Upper lobe of left lung (tissue), 6 donors: ENCODE measurements around the gene QPRT. TPM values are rescaled to one million over a fixed set of nuclear protein-coding genes. Genes with fewer than 3 reads are reported as not detected.
"Not testable (repeated sequence)": the region's sequence is repeated elsewhere in the genome, so short reads cannot be mapped to it uniquely, and the experiment has no call there.

Experiments
- ATAC-seq, 2 donors: fragments of 200-7000 bp; cut with Tn5 transposase; one replicate each; pipeline ENCODE4 v1.9.1; 2022; ENCODE audit warnings: mild to moderate bottlenecking in 2 of 2, moderate library complexity in 2 of 2; ENCODE audit not compliant: low FRiP score in 2 of 2
- DNase-seq, 2 donors: peaks; one replicate each; pipeline ENCODE4 v3.0.0-alpha.2; 2019 to 2020
- H3K27ac ChIP-seq, 4 donors: fragments of 200-600 bp; sonication (generic); one replicate each; pipeline ENCODE4 v1.5.1; 2016 to 2019
- H3K27me3 ChIP-seq, 4 donors: fragments of 200-600 bp; sonication (generic); one replicate each; pipeline ENCODE4 v1.5.1; 2017 to 2019
- H3K36me3 ChIP-seq, 4 donors: fragments of 200-600 bp; sonication (generic); one replicate each; pipeline ENCODE4 v1.5.1; 2016 to 2019
- H3K4me1 ChIP-seq, 4 donors: fragments of 200-600 bp; sonication (generic); one replicate each; pipeline ENCODE4 v1.5.1; 2018 to 2019
- H3K4me3 ChIP-seq, 4 donors: fragments of 200-600 bp; sonication (generic); one replicate each; pipeline ENCODE4 v1.5.1; 2017 to 2019; ENCODE audit warnings: mild to moderate bottlenecking in 2 of 4, moderate library complexity in 1 of 4
- H3K9me3 ChIP-seq, 4 donors: fragments of 200-600 bp; sonication (generic); one replicate each; pipeline ENCODE4 v1.5.1; 2018 to 2019
- EP300 ChIP-seq, 4 donors: sonication (generic); formaldehyde crosslinking; IDR thresholded peaks; one replicate each; pipeline ENCODE4 v1.5.1; 2017; ENCODE audit warnings: antibody characterized with exemption in 4 of 4, control low read depth in 2 of 4
- POLR2A ChIP-seq, 4 donors: fragments of 450-650 bp; IDR thresholded peaks; one replicate each; pipeline ENCODE4 v1.5.1; 2016 to 2017; ENCODE audit warnings: antibody characterized with exemption in 4 of 4, mild to moderate bottlenecking in 2 of 4
- POLR2AphosphoS5 ChIP-seq, 2 donors: sonication (generic); formaldehyde crosslinking; IDR thresholded peaks; one replicate each; pipeline ENCODE4 v1.5.1; 2017; ENCODE audit warnings: antibody characterized with exemption in 2 of 2
- WGBS, 2 donors: methylation state at CpG; one replicate each; pipeline ENCODE4 v1.1.5; 2017 to 2018; 5-methylcytosine and 5-hydroxymethylcytosine counted together
- total RNA-seq, 6 donors: library from RNA; depleted of rRNA in 4 of 6; stranded (reverse); fragments of >200 nt in 4 of 6; gene quantifications; one replicate each; pipeline versions ENCODE4 v1.1.0 to v1.2.1, GENCODE V29; 2016 to 2021
- TF ChIP-seq, protein P1 (sequence below), 6 experiments: fragments of 450-650 bp in 4 of 6; fragments of 200-600 bp in 2 of 6; sonication (generic) in 2 of 6; IDR thresholded peaks; one replicate each; pipeline ENCODE4 v1.5.1; 2016 to 2019; ENCODE audit warnings: antibody characterized with exemption in 6 of 6
- donor health status: DM: no; HTN: no; CAD: no; lungs with moderate emphysema.
- donor health status: DM: no; HTN: yes; CAD: no; lungs with severe emphysema.

Gene QPRT
- total RNA-seq, 6 donors from 2014 or later, result 4.8 to 17.8 (median 9.8) TPM

DNA sequence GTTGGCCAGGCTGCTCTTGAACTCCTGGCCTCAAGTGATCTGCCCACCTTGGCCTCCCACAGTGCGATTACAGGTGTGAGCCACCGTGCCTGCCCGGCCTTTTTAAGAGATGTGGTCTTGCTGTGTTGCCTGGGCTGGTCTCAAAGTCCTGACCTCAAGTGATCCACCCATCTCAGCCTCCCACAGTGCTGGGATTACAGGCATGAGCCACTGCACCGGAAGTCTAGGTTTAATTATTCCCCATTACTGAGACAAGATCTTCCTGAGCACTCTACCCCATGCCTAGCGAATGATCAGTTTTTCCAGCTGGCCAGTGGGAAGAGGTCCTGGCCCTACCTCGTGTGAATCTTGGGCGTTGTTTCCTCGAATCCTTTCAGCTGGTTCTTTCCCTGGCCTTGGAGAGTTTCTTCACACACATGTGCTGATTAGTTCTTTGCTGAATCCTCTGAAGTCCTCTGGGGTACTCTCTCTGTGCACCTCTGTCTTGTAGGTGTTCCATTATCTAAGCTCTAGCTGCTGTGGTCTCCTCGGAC lies 47.9 kb downstream of the QPRT start:
- Histone ChIP-seq H3K27ac (no peak overlapping the region), H3K9me3 (no peaks in the 10 kb centered on the region), H3K36me3 (no peaks in the 10 kb centered on the region), H3K4me3 (no peak overlapping the region), H3K27me3 (no peaks in the 10 kb centered on the region), H3K4me1 (peaks cover 0 to 3% (median 0%) of the 10 kb centered on the region in 4 donors)
- no peak for DNase-seq
- no peak for TF ChIP-seq POLR2A (IDR thresholded peaks at IDR 0.05)
- TF ChIP-seq EP300 (IDR thresholded peaks at IDR 0.05), result no peak
- 80 to 87% methylated on average over 9 of the region's 9 CpGs for WGBS, 2 donors
- no peak for ATAC-seq

DNA sequence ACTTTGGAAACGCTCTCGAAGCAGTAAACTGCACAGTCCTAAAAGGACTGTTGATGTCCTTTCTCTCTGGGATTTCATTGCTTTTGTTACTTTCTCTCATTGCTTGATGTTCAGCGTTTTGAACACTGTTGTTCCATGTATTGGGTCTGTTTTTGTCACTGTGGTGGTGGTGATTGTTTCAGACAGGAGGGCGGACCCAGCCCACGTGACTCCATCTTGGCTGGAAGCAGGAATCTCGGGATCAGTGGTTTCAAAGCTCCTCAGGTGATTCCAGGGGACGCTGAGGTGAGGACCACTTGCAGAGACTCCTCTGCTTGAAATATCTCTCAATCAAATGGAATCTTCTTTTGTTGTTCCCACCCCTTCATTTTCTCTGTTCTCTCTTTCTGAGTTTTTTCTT lies 48.5 kb downstream of the QPRT start:
- no peak for DNase-seq
- no peak overlapping the region for H3K4me3 ChIP-seq
- H3K27me3 ChIP-seq, result no peaks in the 10 kb centered on the region
- 82 to 84% methylated on average over 7 of the region's 7 CpGs for WGBS, 2 donors
- H3K9me3 ChIP-seq, result no peaks in the 10 kb centered on the region
- ATAC-seq, result no peak
- no peaks in the 10 kb centered on the region for H3K36me3 ChIP-seq
- H3K27ac ChIP-seq, result no peak overlapping the region
- no peak for TF ChIP-seq POLR2A (IDR thresholded peaks at IDR 0.05)
- no peak for TF ChIP-seq POLR2AphosphoS5 (IDR thresholded peaks at IDR 0.05)
- TF ChIP-seq, protein P1, sequence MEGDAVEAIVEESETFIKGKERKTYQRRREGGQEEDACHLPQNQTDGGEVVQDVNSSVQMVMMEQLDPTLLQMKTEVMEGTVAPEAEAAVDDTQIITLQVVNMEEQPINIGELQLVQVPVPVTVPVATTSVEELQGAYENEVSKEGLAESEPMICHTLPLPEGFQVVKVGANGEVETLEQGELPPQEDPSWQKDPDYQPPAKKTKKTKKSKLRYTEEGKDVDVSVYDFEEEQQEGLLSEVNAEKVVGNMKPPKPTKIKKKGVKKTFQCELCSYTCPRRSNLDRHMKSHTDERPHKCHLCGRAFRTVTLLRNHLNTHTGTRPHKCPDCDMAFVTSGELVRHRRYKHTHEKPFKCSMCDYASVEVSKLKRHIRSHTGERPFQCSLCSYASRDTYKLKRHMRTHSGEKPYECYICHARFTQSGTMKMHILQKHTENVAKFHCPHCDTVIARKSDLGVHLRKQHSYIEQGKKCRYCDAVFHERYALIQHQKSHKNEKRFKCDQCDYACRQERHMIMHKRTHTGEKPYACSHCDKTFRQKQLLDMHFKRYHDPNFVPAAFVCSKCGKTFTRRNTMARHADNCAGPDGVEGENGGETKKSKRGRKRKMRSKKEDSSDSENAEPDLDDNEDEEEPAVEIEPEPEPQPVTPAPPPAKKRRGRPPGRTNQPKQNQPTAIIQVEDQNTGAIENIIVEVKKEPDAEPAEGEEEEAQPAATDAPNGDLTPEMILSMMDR (IDR thresholded peaks at IDR 0.05), result no peak
- TF ChIP-seq EP300 (IDR thresholded peaks at IDR 0.05), result no peak
- H3K4me1 ChIP-seq, result peaks cover 0 to 3% (median 0%) of the 10 kb centered on the region in 4 donors

DNA sequence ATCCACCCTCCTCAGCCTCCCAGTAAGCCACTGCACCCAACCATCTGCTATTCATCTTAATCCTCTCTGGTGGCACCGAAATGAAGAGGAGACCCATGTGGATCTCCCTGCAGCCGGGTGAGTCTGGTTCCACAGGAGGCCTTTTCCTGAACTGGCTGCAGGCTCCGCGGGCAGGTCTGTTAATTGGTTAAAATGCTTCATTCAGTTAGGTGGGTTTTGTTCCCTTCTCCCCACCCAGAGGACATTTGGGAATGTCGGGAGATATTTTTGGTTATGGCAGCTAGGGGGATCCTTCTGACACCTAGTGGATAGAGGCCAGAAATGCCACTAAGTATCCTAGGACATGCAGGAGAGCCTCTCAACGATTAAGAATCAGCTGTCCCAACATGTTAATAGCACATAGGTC lies 50.1 kb downstream of the QPRT start:
- DNase-seq (no peak), ATAC-seq (peak in 1 of 2 donors; percentile 32)

DNA sequence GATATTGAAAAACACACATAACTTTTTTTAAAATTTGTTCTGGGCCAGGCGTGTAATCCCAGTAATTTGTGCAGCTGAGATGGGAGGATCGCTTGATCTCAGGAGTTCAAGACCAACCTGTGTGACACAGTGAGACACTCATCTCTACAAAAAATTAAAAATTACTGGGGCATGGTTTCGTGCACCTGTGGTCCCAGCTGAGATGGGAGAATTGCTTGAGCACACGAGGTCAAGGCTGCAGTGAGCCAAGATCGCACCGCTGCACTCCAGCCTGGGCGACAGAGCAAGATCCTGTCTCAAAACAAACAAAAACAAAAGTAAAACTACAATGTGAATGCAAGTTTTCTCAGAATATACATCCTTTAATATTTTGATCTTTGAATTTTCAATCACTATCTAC lies 51.7 kb downstream of the QPRT start:
- 63 to 66% methylated on average over 7 of the region's 7 CpGs for WGBS, 2 donors
- Histone ChIP-seq H3K4me1 (peaks cover 0 to 3% (median 0%) of the 10 kb centered on the region in 4 donors), H3K9me3 (no peaks in the 10 kb centered on the region), H3K27me3 (no peaks in the 10 kb centered on the region), H3K27ac (no peak overlapping the region), H3K4me3 (no peak overlapping the region), H3K36me3 (no peaks in the 10 kb centered on the region)
- ATAC-seq (no peak), DNase-seq (no peak)
- TF ChIP-seq EP300 (IDR thresholded peaks at IDR 0.05) (no peak), POLR2AphosphoS5 (IDR thresholded peaks at IDR 0.05) (no peak), POLR2A (IDR thresholded peaks at IDR 0.05) (no peak)
- TF ChIP-seq, protein P1 (IDR thresholded peaks at IDR 0.05), result no peak

More for the DNA sequence above, 50.1 kb downstream of the QPRT start:
- H3K4me1 ChIP-seq, result peaks cover 0 to 3% (median 0%) of the 10 kb centered on the region in 4 donors
- no peaks in the 10 kb centered on the region for H3K36me3 ChIP-seq
- 31 to 48% methylated on average over 6 of the region's 6 CpGs for WGBS, 2 donors
- no peak overlapping the region for H3K4me3 ChIP-seq
- H3K27ac ChIP-seq, result no peak overlapping the region
- no peaks in the 10 kb centered on the region for H3K9me3 ChIP-seq
- no peaks in the 10 kb centered on the region for H3K27me3 ChIP-seq
- TF ChIP-seq, protein P1 (IDR thresholded peaks at IDR 0.05), result peak in 5 of 6 experiments; percentile 20 to 50 (median 40)
- TF ChIP-seq POLR2AphosphoS5 (IDR thresholded peaks at IDR 0.05), result no peak

DNA sequence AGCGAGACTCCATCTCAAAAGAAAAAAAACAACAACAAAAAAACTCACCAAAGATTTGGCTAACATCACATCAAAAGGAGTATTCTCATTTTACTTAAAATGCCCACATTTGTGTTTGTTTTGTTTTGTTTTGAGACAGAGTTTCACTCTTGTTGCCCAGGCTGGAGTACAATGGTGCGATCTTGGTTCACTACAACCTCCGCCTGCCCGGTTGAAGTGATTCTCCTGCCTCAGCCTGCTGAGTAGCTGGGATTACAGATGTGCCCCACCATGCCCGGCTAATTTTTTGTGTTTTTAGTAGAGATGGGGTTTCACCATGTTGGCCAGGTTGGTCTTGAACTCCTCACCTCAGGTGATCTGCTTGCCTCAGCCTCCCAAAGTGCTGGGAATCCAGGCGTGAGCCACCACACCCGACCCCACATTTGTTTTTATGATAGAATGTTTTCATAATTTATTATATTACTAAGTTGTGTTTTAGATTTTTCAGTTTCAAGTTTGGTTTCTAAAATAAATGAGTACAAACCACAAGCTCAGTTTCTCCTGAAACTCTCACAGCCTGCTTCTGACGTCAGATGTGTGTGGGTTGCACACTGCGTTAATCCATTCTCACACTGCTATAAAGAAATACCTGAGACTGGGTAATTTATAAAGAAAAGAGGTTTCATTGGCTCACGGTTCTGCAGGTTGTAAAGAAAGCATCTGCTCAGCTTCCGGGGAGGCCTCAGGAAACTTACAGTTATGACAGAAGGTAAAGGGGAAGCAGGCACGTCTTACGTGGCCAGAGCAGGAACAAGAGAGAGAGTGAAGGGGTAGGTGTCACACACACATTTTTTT lies 53.0 kb downstream of the QPRT start:
- H3K9me3 ChIP-seq, ATAC-seq: not testable (repeated sequence)

More for the DNA sequence above, 53.0 kb downstream of the QPRT start:
- H3K4me3 ChIP-seq, DNase-seq, H3K27me3 ChIP-seq, H3K4me1 ChIP-seq, H3K36me3 ChIP-seq, H3K27ac ChIP-seq: not testable (repeated sequence)
- WGBS, 2 donors, result 75% methylated on average over 13 of the region's 13 CpGs
